NCI-H82 treated with DMSO at 0.1 percent for 48 hours (cell line): ENCODE measurements around the gene MYH2.

Experiments
- DNase-seq: peaks from one replicate; lab custom pipeline; 2025; ENCODE audit not compliant: unreplicated experiment; lab: John Stamatoyannopoulos, UW

MYH2 gene

GRCh38 chr17:10516638-10517037 lies 32.8 kb downstream of the MYH2 start:
- no peak for DNase-seq

GRCh38 chr17:10516065-10516464 lies 33.4 kb downstream of the MYH2 start:
- DNase-seq: no peak

DNA sequence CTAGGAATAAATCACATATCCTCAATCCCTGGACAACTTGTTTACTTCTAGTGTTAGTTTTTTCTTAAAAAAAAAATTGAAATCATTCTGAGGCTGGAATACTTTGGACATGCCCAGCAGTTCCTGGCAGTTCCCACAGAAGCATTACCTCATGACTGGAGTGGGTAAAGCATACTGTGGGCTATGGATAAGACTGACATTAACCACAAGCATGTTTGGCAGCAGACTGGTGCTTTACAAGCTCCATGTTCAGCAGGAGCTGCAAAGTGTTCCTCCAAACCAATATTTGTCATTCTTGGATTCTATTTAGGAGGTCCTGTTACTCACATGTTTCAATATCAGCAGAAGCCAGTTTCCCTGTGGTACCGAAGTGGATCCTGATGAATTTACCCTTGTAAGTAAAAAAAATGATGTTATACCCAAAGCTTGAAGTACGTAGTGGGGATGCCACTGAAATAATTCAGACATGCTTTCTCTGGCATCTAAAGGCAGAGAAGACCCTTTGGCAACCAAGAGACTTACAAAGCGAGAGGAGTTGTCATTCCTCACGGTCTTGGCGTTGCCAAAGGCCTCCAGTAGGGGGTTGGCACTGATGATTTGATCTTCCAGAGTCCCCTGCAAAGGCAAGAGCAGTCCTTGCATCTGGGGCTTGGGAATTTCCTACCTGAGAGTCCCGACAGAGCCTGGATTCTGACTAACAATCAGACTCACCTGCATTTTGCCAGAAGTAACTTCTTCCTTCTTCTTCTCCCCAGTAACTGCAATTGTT lies 36.0 kb downstream of the MYH2 start:
- no peak for DNase-seq

DNA sequence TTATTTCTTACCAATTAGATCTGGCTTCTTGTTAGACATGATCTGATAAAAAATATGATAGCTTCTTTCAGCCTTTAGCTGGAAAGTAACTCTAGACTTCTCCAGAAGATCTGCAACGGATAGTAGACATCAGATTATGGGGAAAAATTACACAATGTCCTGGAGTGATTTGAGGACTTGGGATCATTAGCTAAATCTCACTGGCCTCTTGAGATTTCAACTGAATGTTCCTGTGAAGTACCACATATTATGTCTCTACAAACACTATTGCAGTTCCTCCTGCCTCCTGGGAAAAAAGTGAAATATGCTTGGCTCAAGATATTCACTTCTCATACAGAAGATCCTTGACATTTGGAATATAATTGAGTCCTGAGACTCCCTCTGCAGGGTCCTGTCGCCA lies 36.6 kb downstream of the MYH2 start:
- no peak for DNase-seq

- no peak for DNase-seq
Observed at GRCh38 chr17:10499950-10500349, 49.5 kb downstream of the MYH2 start.

DNA sequence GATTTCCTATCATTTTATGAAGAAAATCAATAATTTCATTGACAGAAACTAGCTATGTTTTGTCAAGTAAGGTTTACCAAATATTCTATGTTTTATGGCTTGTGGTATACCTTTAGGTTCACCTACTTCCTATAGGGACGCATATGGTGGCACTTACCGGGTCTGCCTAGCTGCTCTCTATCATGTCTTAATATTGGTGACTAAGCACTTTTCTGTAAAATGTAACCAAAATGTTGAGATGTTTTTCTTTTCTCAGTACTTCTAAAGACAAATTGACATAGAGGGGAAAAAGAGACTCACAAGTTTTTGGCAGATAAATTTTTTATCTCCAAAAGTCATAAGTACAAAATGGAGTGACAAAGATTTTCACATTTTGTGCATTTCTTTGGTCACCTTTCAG lies 57.5 kb downstream of the MYH2 start:
- DNase-seq: no peak

- no peak for DNase-seq
Observed at GRCh38 chr17:10482252-10482651, 67.2 kb downstream of the MYH2 start.

- no peak for DNase-seq
Observed at GRCh38 chr17:10477701-10478100, 71.8 kb downstream of the MYH2 start.

GRCh38 chr17:10474536-10474935 lies 74.9 kb downstream of the MYH2 start:
- no peak for DNase-seq

GRCh38 chr17:10471858-10472257 lies 77.6 kb downstream of the MYH2 start:
- no peak for DNase-seq
